Esophagus squamous epithelium (tissue), 5 donors: ENCODE measurements around the gene ZNF366. TPM values are rescaled to one million over a fixed set of nuclear protein-coding genes. Genes with fewer than 3 reads are reported as not detected.

Experiments used
- DNase-seq: peaks from one replicate; lab custom pipeline; 2025; lab: John Stamatoyannopoulos, UW
- H3K27ac ChIP-seq, 4 donors: fragments of 200-600 bp; sonication (generic); one replicate each; pipeline ENCODE4 v1.5.1; 2016 to 2019; ENCODE audit warnings: mild to moderate bottlenecking in 1 of 4
- H3K27me3 ChIP-seq, 4 donors: fragments of 200-600 bp; sonication (generic); 1 replicate in 3 of 4; 2 replicates in 1 of 4; pipeline versions ENCODE4 v1.5.1 to v1.6.0; 2017 to 2021; ENCODE audit warnings: antibody characterized with exemption in 1 of 4
- H3K36me3 ChIP-seq, 3 donors: fragments of 200-600 bp; sonication (generic); one replicate each; pipeline ENCODE4 v1.5.1; 2016 to 2019
- H3K4me1 ChIP-seq, 3 donors: fragments of 200-600 bp; sonication (generic); one replicate each; pipeline ENCODE4 v1.5.1; 2017 to 2019
- H3K4me3 ChIP-seq, 4 donors: fragments of 200-600 bp; sonication (generic); 1 replicate in 3 of 4; 2 replicates in 1 of 4; pipeline ENCODE4 v1.5.1; 2016 to 2019; ENCODE audit warnings: mild to moderate bottlenecking in 2 of 4, moderate library complexity in 1 of 4
- H3K9me3 ChIP-seq, 3 donors: fragments of 200-600 bp; sonication (generic); one replicate each; pipeline ENCODE4 v1.5.1; 2016 to 2019
- CTCF ChIP-seq, 6 experiments: fragments of 450-650 bp in 4 of 6; fragments of 200-600 bp in 2 of 6; sonication (generic) in 2 of 6; IDR thresholded peaks; one replicate each; pipeline ENCODE4 v1.5.1; 2016 to 2019; ENCODE audit warnings: antibody characterized with exemption in 6 of 6, mild to moderate bottlenecking in 4 of 6, moderate library complexity in 4 of 6
- POLR2A ChIP-seq, 4 donors: fragments of 450-650 bp; IDR thresholded peaks; one replicate each; pipeline ENCODE4 v1.6.1; 2017; ENCODE audit warnings: antibody characterized with exemption in 4 of 4, mild to moderate bottlenecking in 4 of 4, moderate library complexity in 3 of 4
- WGBS, 2 donors: methylation state at CpG; one replicate each; pipeline ENCODE4 v1.1.5; 2018; 5-methylcytosine and 5-hydroxymethylcytosine counted together
- intact Hi-C: fragments of 100-400 bp; cut with DNase I; formaldehyde crosslinking; loops from one replicate; pipeline ENCODE4 v1.15.0; 2022
- total RNA-seq, 4 donors: library from RNA; depleted of rRNA; stranded (reverse); fragments of >200 nt; gene quantifications; one replicate each; pipeline ENCODE4 v1.1.0, GENCODE V29; 2016
- donor health status: DM: yes; HTN: yes; CAD: no.

ZNF366 gene
- total RNA-seq = 1 to 10 TPM in 2 of 4 donors, under 1 TPM in 2; 0.48 to 2.9 (median 1.4) TPM

- no peaks in the 10 kb centered on the region for H3K27me3 ChIP-seq
- peak within 1 kb of the TSS in 3 of 4 donors; percentile 15 to 47 (median 26) for H3K4me3 ChIP-seq
- peak within 1 kb of the TSS; percentile 8 to 72 (median 68) for H3K27ac ChIP-seq
- no peaks in the 10 kb centered on the region for H3K9me3 ChIP-seq
- H3K36me3 ChIP-seq = no peaks in the 10 kb centered on the region
- 62 to 69% methylated on average over 8 to 9 of the region's 9 CpGs for WGBS, 2 donors
- intact Hi-C loops = no loop called here
- no peak for DNase-seq
- TF ChIP-seq POLR2A (IDR thresholded peaks at IDR 0.05) (no peak), CTCF (IDR thresholded peaks at IDR 0.05) (no peak)
- peaks cover 0 to 42% (median 10%) of the 10 kb centered on the region in 3 donors for H3K4me1 ChIP-seq
Measured at GRCh38 chr5:72507231-72507906, at the start of gene ZNF366. Gene ZNF366, minus strand, starts transcription at chr5:72507410. Its CDS starts 45,914 bp downstream, at chr5:72461496.

GRCh38 chr5:72556351-72557166 lies 49.3 kb upstream of the ZNF366 start:
- TF ChIP-seq CTCF (IDR thresholded peaks at IDR 0.05) (no peak), POLR2A (IDR thresholded peaks at IDR 0.05) (no peak)
- no peaks in the 10 kb centered on the region for H3K27me3 ChIP-seq
- peaks cover 13 to 28% (median 23%) of the 10 kb centered on the region in 3 donors for H3K4me1 ChIP-seq
- DNase-seq = no peak
- 2 to 8% methylated on average over 15 to 19 of the region's 42 CpGs for WGBS, 2 donors
- no peaks in the 10 kb centered on the region for H3K9me3 ChIP-seq
- peak overlapping the region; percentile 20 to 63 (median 42) for H3K4me3 ChIP-seq
- H3K27ac ChIP-seq = peak overlapping the region; percentile 63 to 85 (median 75)
- intact Hi-C loops = no loop called here
- H3K36me3 ChIP-seq = no peaks in the 10 kb centered on the region

- intact Hi-C loops = no loop called here
- TF ChIP-seq POLR2A (IDR thresholded peaks at IDR 0.05) (no peak), CTCF (IDR thresholded peaks at IDR 0.05) (no peak)
- no peak for DNase-seq
- Histone ChIP-seq H3K9me3 (no peaks in the 10 kb centered on the region), H3K4me3 (peak overlapping the region in 3 of 4 donors; percentile 39 to 63 (median 46)), H3K36me3 (no peaks in the 10 kb centered on the region), H3K27me3 (no peaks in the 10 kb centered on the region), H3K27ac (peak overlapping the region in 3 of 4 donors; percentile 69 to 85 (median 81)), H3K4me1 (peaks cover 13 to 28% (median 23%) of the 10 kb centered on the region in 3 donors)
- WGBS, 2 donors = 50 to 73% methylated on average over 1 of the region's 1 CpG
Measured at GRCh38 chr5:72555871-72556270, 48.7 kb upstream of the ZNF366 start.

GRCh38 chr5:72554897-72555296 lies 47.7 kb upstream of the ZNF366 start:
- no peak for TF ChIP-seq POLR2A (IDR thresholded peaks at IDR 0.05)
- DNase-seq = no peak
- Histone ChIP-seq H3K9me3 (no peaks in the 10 kb centered on the region), H3K4me3 (no peak overlapping the region), H3K4me1 (peaks cover 13 to 28% (median 23%) of the 10 kb centered on the region in 3 donors), H3K27ac (no peak overlapping the region), H3K27me3 (no peaks in the 10 kb centered on the region), H3K36me3 (no peaks in the 10 kb centered on the region)
- intact Hi-C loops = no loop called here
- 92 to 94% methylated on average over 1 of the region's 1 CpG for WGBS, 2 donors

DNA sequence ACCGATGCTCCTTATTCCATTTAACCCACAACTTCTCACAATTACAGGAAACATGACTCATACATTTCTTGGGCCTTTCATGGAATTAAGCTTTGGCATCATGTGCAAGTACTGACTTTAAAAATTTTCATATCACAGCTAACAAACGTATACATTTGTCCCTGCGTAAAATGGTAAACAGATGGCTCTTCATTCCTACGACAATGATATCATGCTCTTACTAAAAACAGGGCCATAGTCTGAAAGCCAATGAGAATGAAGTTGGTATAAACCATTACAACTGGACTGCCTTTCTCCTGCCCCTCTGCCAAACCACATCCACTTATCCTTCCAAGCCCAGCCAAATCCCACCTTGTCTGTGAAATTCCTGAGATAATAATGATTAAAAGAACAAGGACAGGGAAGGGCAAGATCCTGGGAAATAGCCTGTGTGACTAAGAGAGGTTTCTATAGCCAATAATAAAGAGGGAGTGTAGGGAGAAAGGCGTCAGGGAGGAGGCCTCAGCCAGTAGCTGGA lies 44.9 kb upstream of the ZNF366 start:
- Histone ChIP-seq H3K4me3 (no peak overlapping the region), H3K4me1 (peaks cover 11 to 15% (median 12%) of the 10 kb centered on the region in 3 donors), H3K36me3 (no peaks in the 10 kb centered on the region), H3K27ac (no peak overlapping the region), H3K27me3 (no peaks in the 10 kb centered on the region), H3K9me3 (no peaks in the 10 kb centered on the region)
- TF ChIP-seq POLR2A (IDR thresholded peaks at IDR 0.05) = no peak
- no peak for TF ChIP-seq CTCF (IDR thresholded peaks at IDR 0.05)
- intact Hi-C loops = no loop called here
- DNase-seq = no peak
- 39 to 42% methylated on average over 5 of the region's 5 CpGs for WGBS, 2 donors
